ENCODE data around the gene BRIP1. TPM values are rescaled to one million over a fixed set of nuclear protein-coding genes. Genes with fewer than 3 reads are reported as not detected.

The BRIP1 gene
- total RNA-seq, 4 donors from 2014 or later, result 1.0 to 13.0 TPM; not detected in 2

DNA sequence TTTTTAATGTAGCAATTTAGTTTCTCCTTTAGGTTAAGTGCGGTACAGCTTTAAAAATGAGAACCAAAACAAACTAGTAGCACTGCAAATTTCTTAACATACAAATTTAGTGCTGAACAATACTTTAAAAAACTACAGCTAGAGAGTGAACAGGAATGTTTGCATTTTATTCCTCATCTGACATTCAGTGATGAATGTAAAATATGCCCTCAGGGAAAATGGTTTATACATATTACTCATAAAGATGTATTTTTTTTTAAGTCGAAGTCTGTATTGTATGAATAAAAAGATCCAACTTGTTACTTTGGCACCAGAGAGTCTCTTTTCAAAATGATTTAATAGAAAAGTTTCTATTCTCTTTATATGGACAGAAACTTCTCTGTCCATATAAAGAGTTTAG lies 96.8 kb downstream of the BRIP1 start:
- Histone ChIP-seq H3K4me1 (no peaks in the 10 kb centered on the region), H3K27ac (no peak overlapping the region), H3K4me3 (no peak overlapping the region), H3K27me3 (no peaks in the 10 kb centered on the region), H3K36me3 (no peaks in the 10 kb centered on the region), H3K9me3 (peaks cover 0 to 5% of the 10 kb centered on the region in 2 donors)
- intact Hi-C loops (cut with DNase I; ENCODE audit: low total_unique reads), result no loop called here
- TF ChIP-seq CTCF (IDR thresholded peaks at IDR 0.05), result no peak
- TF ChIP-seq POLR2A (IDR thresholded peaks at IDR 0.05), result no peak
- DNase-seq, result no peak

DNA sequence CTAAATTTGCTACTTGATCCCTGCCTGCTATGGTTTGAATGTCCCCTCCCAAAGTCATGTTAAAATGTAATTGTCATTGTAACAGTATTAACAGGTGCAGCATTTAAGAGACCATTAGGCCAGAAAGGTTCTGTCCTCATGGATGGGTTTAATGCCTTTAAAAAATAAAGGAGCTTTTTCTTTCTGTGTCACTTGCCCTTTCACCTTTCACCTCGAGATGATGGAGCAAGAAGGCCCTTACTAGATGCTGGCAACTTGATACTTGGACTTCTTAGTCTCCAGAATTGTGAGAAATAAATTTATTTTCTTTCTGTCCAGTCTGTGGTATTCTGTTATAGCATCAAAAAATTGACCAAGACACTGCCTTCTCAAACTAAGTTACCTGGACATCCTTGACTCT lies 98.5 kb downstream of the BRIP1 start:
- H3K27me3 ChIP-seq, result no peaks in the 10 kb centered on the region
- H3K4me1 ChIP-seq, result no peaks in the 10 kb centered on the region
- DNase-seq, result no peak
- TF ChIP-seq POLR2A (IDR thresholded peaks at IDR 0.05) (no peak), CTCF (IDR thresholded peaks at IDR 0.05) (no peak)
- no peaks in the 10 kb centered on the region for H3K36me3 ChIP-seq
- H3K4me3 ChIP-seq, result no peak overlapping the region
- H3K27ac ChIP-seq, result no peak overlapping the region
- H3K9me3 ChIP-seq, result peaks cover 0 to 5% of the 10 kb centered on the region in 2 donors
- intact Hi-C loops (cut with DNase I; ENCODE audit: low total_unique reads), result no loop called here

GRCh38 chr17:61761827-61762226 lies 101.5 kb downstream of the BRIP1 start:
- Histone ChIP-seq H3K4me3 (no peak overlapping the region), H3K4me1 (no peaks in the 10 kb centered on the region), H3K9me3 (peaks cover 0 to 5% of the 10 kb centered on the region in 2 donors), H3K27me3 (no peaks in the 10 kb centered on the region), H3K27ac (no peak overlapping the region), H3K36me3 (peaks cover 0 to 3% of the 10 kb centered on the region in 2 donors)
- intact Hi-C loops (cut with DNase I; ENCODE audit: low total_unique reads), result no loop called here
- no peak for TF ChIP-seq POLR2A (IDR thresholded peaks at IDR 0.05)
- DNase-seq, result no peak

DNA sequence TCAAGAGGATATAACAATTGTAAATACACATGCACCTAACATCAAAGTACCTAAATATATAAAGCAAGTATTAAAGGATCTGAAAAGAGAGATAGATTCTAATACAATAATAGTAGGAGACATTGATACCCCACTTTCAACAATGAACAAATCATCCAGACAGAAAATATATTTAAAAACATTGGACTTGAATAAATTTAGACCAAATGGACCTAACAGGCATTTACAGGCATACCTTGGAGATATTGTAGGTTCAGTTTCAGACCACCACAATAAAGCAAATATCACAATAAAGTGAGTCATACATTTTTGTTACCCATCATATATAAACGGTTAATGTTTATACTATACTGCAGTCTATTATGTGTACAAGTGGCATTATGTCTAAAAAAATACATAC lies 104.0 kb downstream of the BRIP1 start:
- TF ChIP-seq CTCF (IDR thresholded peaks at IDR 0.05), result no peak
- no peak for TF ChIP-seq POLR2A (IDR thresholded peaks at IDR 0.05)
- Histone ChIP-seq H3K4me3 (no peak overlapping the region), H3K9me3 (peaks cover 0 to 5% of the 10 kb centered on the region in 2 donors), H3K27ac (no peak overlapping the region), H3K4me1 (no peaks in the 10 kb centered on the region), H3K36me3 (peaks cover 0 to 3% of the 10 kb centered on the region in 2 donors), H3K27me3 (no peaks in the 10 kb centered on the region)
- intact Hi-C loops (cut with DNase I; ENCODE audit: low total_unique reads), result no loop called here
- no peak for DNase-seq

DNA sequence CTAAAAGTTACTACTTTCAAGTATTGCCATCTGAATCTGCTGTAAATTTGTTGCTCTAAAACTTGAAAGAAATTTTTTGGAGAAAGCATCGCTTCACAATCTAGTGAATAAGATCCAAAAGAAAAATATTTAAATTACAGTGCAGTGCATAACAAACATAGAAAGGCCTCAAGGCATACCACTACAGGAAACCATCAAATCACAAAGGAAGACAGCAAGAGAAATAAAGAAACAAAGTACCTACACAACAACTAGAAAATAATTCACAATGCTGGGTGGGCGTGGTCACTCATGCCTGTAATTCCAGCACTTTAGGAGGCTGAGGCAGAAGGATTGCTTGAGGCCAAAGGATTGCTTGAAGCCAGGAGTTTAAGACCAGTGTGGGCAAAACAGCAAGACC lies 104.9 kb downstream of the BRIP1 start:
- H3K4me3 ChIP-seq, result no peak overlapping the region
- intact Hi-C loops (cut with DNase I; ENCODE audit: low total_unique reads), result no loop called here
- no peaks in the 10 kb centered on the region for H3K4me1 ChIP-seq
- no peak for DNase-seq
- no peak overlapping the region for H3K27ac ChIP-seq
- TF ChIP-seq CTCF (IDR thresholded peaks at IDR 0.05), result no peak
- TF ChIP-seq POLR2A (IDR thresholded peaks at IDR 0.05), result no peak
- no peaks in the 10 kb centered on the region for H3K27me3 ChIP-seq
- H3K9me3 ChIP-seq, result peaks cover 0 to 5% of the 10 kb centered on the region in 2 donors
- H3K36me3 ChIP-seq, result peaks cover 0 to 3% of the 10 kb centered on the region in 2 donors

DNA sequence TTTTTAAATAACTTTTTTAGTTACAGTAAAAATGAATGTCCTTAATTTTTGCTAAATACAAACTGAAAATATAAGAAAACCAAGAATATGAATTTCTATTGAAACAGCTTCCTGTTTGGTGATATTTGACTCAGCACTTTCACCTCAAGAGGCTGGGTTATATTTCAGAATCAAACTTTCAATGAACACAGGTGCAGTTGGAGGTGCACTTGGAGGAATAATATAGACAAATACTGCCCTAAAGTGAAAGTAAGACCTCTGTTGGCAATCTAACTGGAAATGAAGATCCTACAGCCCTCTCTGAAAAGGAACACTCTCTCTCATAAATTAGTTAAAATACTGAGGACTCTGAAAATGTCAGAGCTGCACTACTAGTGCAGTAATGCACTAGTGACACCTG lies 106.2 kb downstream of the BRIP1 start:
- H3K27ac ChIP-seq, result no peak overlapping the region
- no peak for DNase-seq
- intact Hi-C loops (cut with DNase I; ENCODE audit: low total_unique reads), result no loop called here
- no peaks in the 10 kb centered on the region for H3K4me1 ChIP-seq
- H3K9me3 ChIP-seq, result peaks cover 0 to under 1% of the 10 kb centered on the region in 2 donors
- TF ChIP-seq CTCF (IDR thresholded peaks at IDR 0.05), result no peak
- TF ChIP-seq POLR2A (IDR thresholded peaks at IDR 0.05), result no peak
- H3K4me3 ChIP-seq, result no peak overlapping the region
- peaks cover 0 to 3% of the 10 kb centered on the region in 2 donors for H3K36me3 ChIP-seq
- no peaks in the 10 kb centered on the region for H3K27me3 ChIP-seq

Measured in uterus (tissue), 4 donors.